Stomach (tissue), 9 donors: ENCODE results near the gene MCOLN2. TPM values are rescaled to one million over a fixed set of nuclear protein-coding genes. Genes with fewer than 3 reads are reported as not detected.
A peak's percentile ranks its signal among the peaks of the same experiment; 100 is the strongest.
"Not testable (repeated sequence)": the region's sequence is repeated elsewhere in the genome, so short reads cannot be mapped to it uniquely, and the experiment has no call there.

ENCODE experiments used
- DNase-seq, 2 donors: peaks; one replicate each; pipeline versions ENCODE4 v3.0.0 to v3.0.0-alpha.2; 2013 to 2019
- H3K27ac ChIP-seq, 5 donors: fragments of 200-600 bp in 4 of 5; sonication (generic) in 4 of 5; one replicate each; pipeline ENCODE4 v1.5.1; 2013 to 2019; ENCODE audit warnings: mild to moderate bottlenecking in 1 of 5, moderate library complexity in 1 of 5
- H3K27me3 ChIP-seq, 3 donors: fragments of 200-600 bp; sonication (generic); one replicate each; pipeline ENCODE4 v1.5.1; 2017 to 2019; ENCODE audit warnings: mixed run types in 1 of 3
- H3K36me3 ChIP-seq, 4 donors: fragments of 200-600 bp; sonication (generic); 1 replicate in 3 of 4; 2 replicates in 1 of 4; pipeline ENCODE4 v1.5.1; 2016 to 2019
- H3K4me1 ChIP-seq, 4 donors: fragments of 200-600 bp; sonication (generic); one replicate each; pipeline ENCODE4 v1.5.1; 2016 to 2019
- H3K4me3 ChIP-seq, 4 donors: fragments of 200-600 bp; sonication (generic) in 3 of 4; one replicate each; pipeline ENCODE4 v1.5.1; 2016 to 2019; ENCODE audit warnings: mild to moderate bottlenecking in 1 of 4
- H3K9me3 ChIP-seq, 4 donors: fragments of 200-600 bp; sonication (generic); one replicate each; pipeline ENCODE4 v1.5.1; 2016 to 2019
- CTCF ChIP-seq, 7 experiments: fragments of 450-650 bp in 4 of 7; fragments of 200-600 bp in 3 of 7; sonication (generic) in 3 of 7; IDR thresholded peaks; one replicate each; pipeline ENCODE4 v1.5.1; 2016 to 2019; ENCODE audit warnings: antibody characterized with exemption in 7 of 7, control low read depth in 2 of 7, mild to moderate bottlenecking in 1 of 7
- EP300 ChIP-seq: sonication (generic); formaldehyde crosslinking; IDR thresholded peaks from one replicate; pipeline ENCODE4 v1.6.1; 2017; ENCODE audit warnings: antibody characterized with exemption
- POLR2A ChIP-seq, 4 donors: fragments of 450-650 bp; IDR thresholded peaks; one replicate each; pipeline ENCODE4 v1.6.1; 2016; ENCODE audit warnings: antibody characterized with exemption in 4 of 4, control low read depth in 2 of 4, mild to moderate bottlenecking in 1 of 4, moderate library complexity in 1 of 4
- POLR2AphosphoS5 ChIP-seq, 3 donors: sonication (generic); formaldehyde crosslinking; IDR thresholded peaks; one replicate each; pipeline ENCODE4 v1.6.1; 2016; ENCODE audit warnings: antibody characterized with exemption in 3 of 3
- whole genome bisulfite sequencing, 5 donors: extraction: QIAGEN DNeasy Blood & Tissue Kit in 3 of 5; methylation state at CpG; one replicate each; pipeline versions ENCODE4 v1.1.5 to v1.1.7; 2013 to 2018; 5-methylcytosine and 5-hydroxymethylcytosine counted together
- intact Hi-C: fragments of 100-400 bp; cut with DNase I; formaldehyde crosslinking; loops from one replicate; pipeline ENCODE4 v1.15.1; 2023; ENCODE audit warnings: low total_unique reads
- polyA plus RNA-seq, 3 donors: library from polyadenylated mRNA; stranded (reverse); fragments of 200-250 nt; gene quantifications; one replicate each; pipeline ENCODE4 v1.2.3, GENCODE V29; 2013
- total RNA-seq, 5 donors: library from RNA; depleted of rRNA; stranded (reverse); fragments of >200 nt; gene quantifications; one replicate each; pipeline versions ENCODE4 v1.1.0 to v1.2.3, GENCODE V29; 2014 to 2016
- donor health status: healthy with polysubstance abuse.
- donor health status: Bipolar disorder and iron deficiency.
- donor health status: healthy.

Gene MCOLN2
- total and polyA plus RNA-seq, 8 donors: 0.50 to 27.2 (median 1.8) TPM; not detected in 2

GRCh38 chr1:85024736-85025135, 27.8 kb upstream of the MCOLN2 start:
- Histone ChIP-seq H3K4me1 (no peaks in the 10 kb centered on the region), H3K4me3 (no peak overlapping the region), H3K27me3 (no peaks in the 10 kb centered on the region), H3K9me3 (no peaks in the 10 kb centered on the region), H3K27ac (no peak overlapping the region), H3K36me3 (no peaks in the 10 kb centered on the region)
- TF ChIP-seq CTCF (IDR thresholded peaks at IDR 0.05) (no peak), EP300 (no peak), POLR2AphosphoS5 (IDR thresholded peaks at IDR 0.05) (no peak), POLR2A (IDR thresholded peaks at IDR 0.05) (no peak)
- WGBS, 5 donors: 87 to 97% (median 91%) methylated on average over 3 of the region's 3 CpGs
- no peak for DNase-seq
- intact Hi-C loops: no loop called here

- DNase-seq: no peak
- Histone ChIP-seq H3K36me3 (no peaks in the 10 kb centered on the region), H3K4me3 (no peak overlapping the region), H3K27me3 (no peaks in the 10 kb centered on the region), H3K4me1 (no peaks in the 10 kb centered on the region), H3K9me3 (no peaks in the 10 kb centered on the region), H3K27ac (no peak overlapping the region)
- intact Hi-C loops: no loop called here
- TF ChIP-seq CTCF (IDR thresholded peaks at IDR 0.05): no peak
- TF ChIP-seq POLR2A (IDR thresholded peaks at IDR 0.05): no peak
Measured at GRCh38 chr1:85022700-85023099, 25.8 kb upstream of the MCOLN2 start.

- H3K27ac ChIP-seq: no peak overlapping the region
- no peak overlapping the region for H3K4me3 ChIP-seq
- WGBS, 5 donors: 73 to 84% (median 79%) methylated on average over 4 of the region's 4 CpGs
- H3K27me3 ChIP-seq: no peaks in the 10 kb centered on the region
- peak in 1 of 2 donors; percentile 44 for DNase-seq
- no peak for TF ChIP-seq POLR2AphosphoS5 (IDR thresholded peaks at IDR 0.05)
- TF ChIP-seq CTCF (IDR thresholded peaks at IDR 0.05): no peak
- TF ChIP-seq EP300: no peak
- TF ChIP-seq POLR2A (IDR thresholded peaks at IDR 0.05): no peak
- H3K9me3 ChIP-seq: no peaks in the 10 kb centered on the region
- intact Hi-C loops: no loop called here
- H3K4me1 ChIP-seq: no peaks in the 10 kb centered on the region
- H3K36me3 ChIP-seq: no peaks in the 10 kb centered on the region
Measured at GRCh38 chr1:85019994-85020393, 23.1 kb upstream of the MCOLN2 start.

GRCh38 chr1:85015826-85016225, 18.9 kb upstream of the MCOLN2 start:
- no peak overlapping the region for H3K27ac ChIP-seq
- TF ChIP-seq POLR2A (IDR thresholded peaks at IDR 0.05): no peak
- no peak for TF ChIP-seq EP300
- TF ChIP-seq CTCF (IDR thresholded peaks at IDR 0.05): no peak
- no peak for TF ChIP-seq POLR2AphosphoS5 (IDR thresholded peaks at IDR 0.05)
- intact Hi-C loops: no loop called here
- 73 to 94% (median 87%) methylated on average over 1 of the region's 1 CpG for WGBS, 5 donors
- no peaks in the 10 kb centered on the region for H3K4me1 ChIP-seq
- no peak for DNase-seq
- H3K4me3 ChIP-seq: no peak overlapping the region
- no peaks in the 10 kb centered on the region for H3K27me3 ChIP-seq
- H3K36me3 ChIP-seq: no peaks in the 10 kb centered on the region
- H3K9me3 ChIP-seq: no peaks in the 10 kb centered on the region

GRCh38 chr1:85005641-85006040, 8.7 kb upstream of the MCOLN2 start:
- intact Hi-C loops, DNase-seq, H3K27ac ChIP-seq, H3K4me3 ChIP-seq, H3K4me1 ChIP-seq, H3K36me3 ChIP-seq: not testable (repeated sequence)
- WGBS, 5 donors: 70 to 87% (median 83%) methylated on average over 1 of the region's 1 CpG
- peaks cover 0 to 23% (median 0%) of the 10 kb centered on the region in 3 donors for H3K27me3 ChIP-seq
- peaks cover 0 to 23% (median 17%) of the 10 kb centered on the region in 4 donors for H3K9me3 ChIP-seq
